ENCODE data around the gene KLHL18.
A peak's percentile ranks its signal among the peaks of the same experiment; 100 is the strongest.
"Not testable (repeated sequence)": the region's sequence is repeated elsewhere in the genome, so short reads cannot be mapped to it uniquely, and the experiment has no call there.

The KLHL18 gene

GRCh38 chr3:47274652-47275051, 8.1 kb upstream of the KLHL18 start:
- no peak for DNase-seq (ENCODE audit: low read depth)

DNA sequence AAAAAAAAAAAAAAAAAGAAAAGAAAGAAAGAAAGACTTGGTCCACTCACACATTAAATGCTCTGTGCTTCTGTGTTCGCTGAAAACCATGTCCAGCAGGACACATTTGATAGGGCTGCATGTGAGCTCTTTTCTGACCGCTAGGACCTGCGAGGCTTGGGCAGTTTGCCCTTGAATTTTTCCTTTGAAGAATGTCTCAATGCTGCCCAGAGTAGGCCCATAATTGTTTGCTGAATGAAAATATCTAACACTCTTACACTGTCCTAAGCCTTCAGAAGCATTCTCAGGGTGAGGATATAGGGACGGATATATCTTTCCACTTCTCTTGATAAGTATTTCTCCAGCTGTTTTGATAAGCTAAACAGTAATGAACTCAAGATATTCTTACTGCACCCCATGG, 6.2 kb upstream of the KLHL18 start:
- DNase-seq (ENCODE audit: low read depth) = no peak

- no peak for DNase-seq (ENCODE audit: low read depth)
These were observed 2.2 kb upstream of the KLHL18 start for GRCh38 chr3:47280519-47280918.

DNA sequence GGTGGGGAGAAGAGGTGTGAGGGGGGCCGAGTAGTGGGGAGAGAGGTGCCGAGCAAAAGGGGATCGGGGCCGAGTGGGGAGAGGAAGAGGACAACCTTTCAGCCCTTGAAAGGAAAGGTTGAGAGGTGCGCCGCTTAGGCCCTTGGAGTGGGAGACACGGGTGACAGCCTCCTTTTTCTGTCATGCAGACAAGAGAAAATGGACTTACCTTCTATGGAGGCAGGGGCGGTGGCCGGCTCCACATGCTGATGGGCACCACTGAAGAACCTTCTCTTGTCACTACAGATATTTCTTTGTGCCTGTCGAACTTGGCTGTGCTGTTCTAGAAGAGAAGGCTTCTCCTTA, 421 bp downstream of the KLHL18 start:
- no peak for DNase-seq (ENCODE audit: low read depth)

DNA sequence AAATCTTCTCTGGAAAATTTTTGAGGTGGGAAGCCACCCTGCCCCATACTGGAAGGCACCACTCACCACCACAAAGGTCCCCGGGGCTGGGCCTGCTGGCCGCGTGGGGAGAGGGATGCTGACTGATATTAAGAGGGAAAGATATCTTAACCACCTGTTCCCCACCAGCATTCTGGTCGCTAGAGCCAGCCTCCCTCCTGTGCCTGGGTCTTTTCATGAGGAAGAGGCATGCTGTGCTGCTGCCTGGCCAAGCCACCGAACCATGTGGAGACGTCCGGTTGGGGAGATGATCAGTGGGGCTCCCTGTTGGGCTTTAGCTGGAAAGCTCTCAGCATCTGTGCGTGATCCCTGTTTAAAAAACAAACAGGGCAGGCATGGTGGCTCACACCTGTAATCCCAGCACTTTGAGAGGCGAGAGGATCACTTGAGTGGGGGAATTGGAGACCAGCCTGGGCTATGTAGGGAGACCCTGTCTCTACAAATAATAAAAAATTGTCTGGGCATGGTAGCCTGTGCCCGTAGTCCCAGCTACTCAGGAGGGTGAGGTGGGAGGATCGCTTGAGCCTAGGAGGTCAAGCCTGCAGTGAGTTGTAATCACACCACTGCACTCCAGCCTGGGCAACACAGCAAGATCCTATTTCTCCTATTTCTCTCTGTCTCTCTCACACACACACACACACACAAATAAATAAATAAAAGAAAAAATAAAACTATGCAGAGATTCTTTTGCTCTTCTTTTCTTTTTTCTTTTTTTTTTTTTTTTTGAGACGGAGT, 1.0 kb downstream of the KLHL18 start:
- peak; percentile 10 for DNase-seq (ENCODE audit: low read depth)

DNA sequence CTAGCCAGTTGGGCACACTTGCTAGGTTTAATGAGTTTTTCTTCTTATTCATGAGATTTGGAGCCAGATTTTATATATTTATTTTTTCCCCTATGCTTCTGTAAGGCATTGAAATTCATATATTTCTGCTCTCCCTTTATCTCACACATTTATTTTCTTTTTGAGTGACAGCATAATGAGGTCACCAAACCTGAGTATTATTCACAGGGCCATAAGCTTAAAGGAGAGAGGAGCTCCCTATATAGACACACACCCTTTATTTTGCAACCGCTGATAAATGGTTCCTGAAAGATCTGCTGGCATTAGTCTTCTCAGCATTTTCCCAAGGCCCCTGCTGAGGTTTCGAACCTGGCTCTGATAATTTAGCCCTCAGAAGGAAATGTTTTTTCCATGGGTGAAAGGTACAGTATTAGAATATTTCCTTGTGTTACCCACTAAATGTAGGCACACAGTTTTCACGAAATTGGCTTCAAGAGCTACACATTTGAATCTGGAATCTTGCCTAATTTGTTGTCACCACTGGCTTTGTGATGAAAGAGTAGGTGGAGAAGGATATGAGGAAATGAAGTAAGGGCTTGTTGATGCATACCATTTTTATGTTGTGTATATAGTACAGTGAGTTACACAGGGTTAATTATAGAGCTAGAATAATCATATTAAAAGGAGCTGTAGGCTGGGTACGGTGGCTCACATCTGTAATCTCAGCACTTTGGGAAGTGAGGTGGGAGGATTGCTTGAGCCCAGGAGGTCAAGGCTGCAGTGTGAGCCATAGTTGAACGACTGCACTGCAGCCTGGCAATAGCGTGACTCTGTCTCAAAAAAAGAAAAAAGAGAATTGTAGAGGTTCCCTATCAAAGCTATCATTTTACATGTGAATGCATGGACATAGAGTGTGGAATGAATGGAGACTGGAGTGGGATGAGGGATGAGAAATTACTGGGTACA, 6.5 kb downstream of the KLHL18 start:
- DNase-seq (ENCODE audit: low read depth) = no peak

DNA sequence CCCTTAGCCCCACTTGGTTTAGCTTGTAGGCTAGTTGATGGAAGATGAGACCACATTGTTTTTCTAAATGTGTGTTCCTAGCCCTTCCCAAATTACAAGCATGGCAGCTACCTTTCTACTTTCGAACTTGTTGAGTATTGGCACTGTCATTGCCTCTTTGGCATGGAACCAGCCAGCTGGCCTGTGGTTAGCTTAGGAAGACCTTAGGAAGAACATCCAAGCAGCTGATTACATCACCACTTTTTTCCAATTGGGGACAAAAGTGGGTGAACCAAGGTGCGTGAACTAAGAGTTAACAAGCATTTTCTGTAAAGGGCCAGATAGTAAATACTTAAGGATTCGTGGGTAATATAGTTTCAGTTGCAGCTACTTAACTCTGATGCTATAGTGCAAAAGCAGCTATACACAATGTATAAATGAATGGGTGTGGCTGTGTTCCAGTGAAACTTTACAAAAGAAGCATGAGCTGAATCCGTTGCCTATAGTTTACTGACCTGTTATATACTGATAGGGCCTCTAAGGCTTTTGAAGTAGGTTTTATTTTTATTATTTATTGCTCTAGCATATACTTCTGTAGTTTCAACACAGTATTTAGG, 8.5 kb downstream of the KLHL18 start:
- no peak for DNase-seq (ENCODE audit: low read depth)

DNA sequence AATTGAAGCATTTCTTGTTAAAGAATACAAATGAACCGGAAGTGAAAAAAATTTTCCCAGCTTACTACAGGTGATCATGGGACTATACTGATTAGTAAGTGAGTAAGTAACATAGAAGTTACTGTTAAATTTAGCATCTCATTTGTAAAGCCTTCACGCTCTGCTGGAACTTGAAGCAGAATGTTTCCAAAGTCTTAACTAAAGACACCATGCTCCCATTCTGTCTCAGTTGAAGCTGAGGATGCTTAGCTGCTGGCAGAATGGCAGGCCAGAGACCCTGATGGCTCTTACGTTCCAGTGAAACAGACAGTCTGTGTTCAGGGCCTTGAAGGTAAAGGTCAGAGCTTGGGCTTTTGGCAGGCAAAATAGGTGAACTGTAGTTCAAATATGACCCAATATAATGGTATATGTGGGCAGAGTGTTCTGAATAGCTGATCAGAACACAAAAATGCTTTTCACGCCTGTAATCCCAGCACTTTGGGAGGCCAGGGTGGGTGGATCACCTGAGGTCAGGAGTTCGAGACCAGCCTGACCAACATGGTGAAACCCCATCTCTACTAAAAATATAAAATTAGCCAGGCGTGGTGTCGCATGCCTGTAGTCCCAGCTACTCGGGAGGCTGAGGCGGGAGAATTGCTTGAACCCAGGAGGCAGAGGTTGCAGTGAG, 9.1 kb downstream of the KLHL18 start:
- DNase-seq (ENCODE audit: low read depth) = not testable (repeated sequence)

DNA sequence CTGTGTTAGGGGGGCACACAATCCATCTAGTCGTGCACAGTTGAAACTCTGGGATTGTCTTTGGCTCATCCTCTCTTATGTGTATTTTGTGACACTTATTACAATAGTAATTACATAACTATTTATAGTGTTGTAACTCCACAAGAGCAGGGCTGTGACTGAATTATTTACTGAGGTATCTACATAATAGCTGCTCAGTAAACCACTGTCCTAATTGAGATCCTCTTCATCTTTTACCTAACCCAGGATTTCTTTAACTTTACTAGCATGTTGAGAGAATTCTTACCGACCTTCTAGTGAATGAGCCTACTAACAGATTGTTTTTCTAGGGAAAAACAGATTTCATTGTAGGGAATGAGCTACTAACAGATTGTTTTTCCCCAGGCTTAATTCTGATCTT, 11.1 kb downstream of the KLHL18 start:
- no peak for DNase-seq (ENCODE audit: low read depth)

GRCh38 chr3:47294392-47294791, 11.6 kb downstream of the KLHL18 start:
- DNase-seq (ENCODE audit: low read depth) = no peak

- no peak for DNase-seq (ENCODE audit: low read depth)
These were observed 12.6 kb downstream of the KLHL18 start for GRCh38 chr3:47295322-47295721.

DNA sequence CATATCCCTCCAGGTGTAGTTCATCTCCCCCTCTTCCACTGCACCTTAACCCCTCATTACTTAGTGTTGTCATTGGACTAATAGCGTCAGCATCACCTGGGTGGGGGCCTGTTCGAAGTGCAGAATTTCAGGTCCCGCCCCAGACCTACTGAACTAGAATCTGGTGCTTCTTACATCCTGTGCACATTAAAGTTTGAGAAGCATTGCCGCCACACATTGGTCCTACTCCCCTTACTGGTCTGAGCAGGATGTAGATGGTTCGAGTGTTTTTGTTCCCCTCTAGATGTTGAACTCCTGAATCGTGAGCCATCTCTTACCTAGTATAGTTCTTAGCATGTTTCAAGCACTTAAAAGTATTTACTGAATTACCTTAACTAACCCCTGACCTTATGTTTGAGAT, 13.2 kb downstream of the KLHL18 start:
- DNase-seq (ENCODE audit: low read depth) = no peak

DNA sequence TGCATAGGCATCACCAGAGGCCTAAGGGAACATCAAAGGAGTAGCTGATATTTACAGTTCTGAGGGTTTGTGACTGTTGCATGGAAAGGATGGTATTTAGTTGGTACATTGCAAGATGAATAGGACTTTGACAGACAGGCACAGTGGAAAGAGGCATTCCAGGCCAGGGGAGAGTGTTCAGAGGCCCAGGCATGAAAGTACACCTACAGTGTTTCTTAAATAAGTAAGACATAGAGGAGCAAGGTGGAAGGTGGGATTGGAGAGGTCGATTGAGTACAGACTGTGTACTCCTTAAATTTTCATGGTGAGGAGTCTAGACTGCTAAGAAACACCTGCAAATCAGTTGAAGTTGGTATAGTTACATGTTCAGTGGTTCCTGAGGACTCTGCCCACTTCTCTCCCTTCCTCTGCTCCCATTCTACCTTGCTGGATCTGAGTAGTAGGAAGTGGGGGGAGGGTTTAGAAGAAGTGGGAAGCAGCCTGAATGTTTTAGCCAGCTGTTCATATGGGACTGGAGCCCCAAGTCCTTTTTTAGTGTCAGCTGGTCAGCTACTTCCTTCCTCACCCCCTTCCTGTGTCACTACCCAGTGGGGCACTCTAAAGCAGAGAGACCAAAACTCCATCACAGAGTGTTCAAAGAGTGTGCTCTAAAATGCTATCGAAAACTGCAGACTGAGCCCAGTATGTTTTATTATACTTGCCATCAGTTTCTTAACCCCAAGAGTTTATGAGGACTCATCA, 14.0 kb downstream of the KLHL18 start:
- DNase-seq (ENCODE audit: low read depth) = no peak

DNA sequence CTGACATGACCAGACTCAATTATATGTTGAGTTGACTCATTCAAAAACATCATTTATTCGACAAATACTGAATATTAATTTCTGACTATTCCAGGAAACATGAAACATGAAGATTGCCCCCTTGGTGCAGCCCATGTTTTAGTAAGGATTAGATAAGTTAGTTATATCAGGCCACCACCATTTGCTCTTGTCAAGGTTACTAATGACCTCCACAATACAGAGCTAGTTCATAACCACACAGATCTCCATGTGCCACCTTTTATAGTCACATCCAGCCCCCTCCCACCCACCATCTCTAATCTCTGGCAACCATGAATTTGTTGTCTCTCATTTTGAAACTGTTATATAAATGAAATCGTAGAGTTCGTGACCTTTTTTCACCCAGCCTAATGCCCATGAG, 15.7 kb downstream of the KLHL18 start:
- DNase-seq (ENCODE audit: low read depth) = no peak

DNA sequence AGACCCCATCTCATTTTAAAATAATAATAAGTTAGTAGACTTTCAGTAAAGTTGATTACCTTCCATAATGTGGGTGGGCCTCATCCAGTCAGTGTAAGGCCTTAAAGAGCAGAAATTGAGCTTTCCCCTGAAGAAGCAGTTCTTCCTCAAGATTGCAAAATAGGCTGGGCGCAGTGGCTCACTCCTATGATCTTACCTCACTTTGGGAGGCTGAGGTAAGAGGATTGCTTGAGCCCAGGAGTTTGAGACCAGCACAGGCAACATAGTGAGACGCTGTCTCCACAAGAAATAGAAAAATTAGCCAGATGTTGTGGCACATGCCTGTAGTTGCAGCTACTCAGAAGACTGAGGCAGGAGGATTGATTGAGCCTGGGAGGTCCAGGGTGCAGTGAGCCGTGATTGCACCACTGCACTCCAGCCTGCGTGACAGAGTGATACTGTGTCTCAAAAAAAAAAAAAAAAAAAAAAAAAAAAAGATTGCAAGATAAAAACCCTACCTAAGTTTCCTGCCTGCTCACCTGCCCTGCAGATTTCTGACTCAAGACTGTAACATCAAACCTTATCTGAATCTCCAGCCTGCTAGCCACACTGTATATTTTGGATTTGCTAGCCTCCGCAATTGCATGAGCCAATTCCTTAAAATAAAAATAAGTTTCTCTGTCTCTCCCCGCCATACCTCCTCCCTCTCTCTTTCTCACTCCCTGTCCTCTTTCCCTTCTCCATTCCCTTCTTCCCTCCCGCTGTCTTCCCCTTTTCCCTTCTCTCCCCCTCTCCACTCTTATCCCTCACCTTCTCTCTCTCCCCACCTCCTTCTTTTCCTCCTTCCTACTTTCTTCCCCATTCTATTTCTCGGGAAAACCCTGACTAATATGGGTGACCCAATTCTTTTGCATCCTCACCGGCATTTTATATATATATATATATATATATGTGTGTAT, 16.9 kb downstream of the KLHL18 start:
- DNase-seq (ENCODE audit: low read depth) = no peak

- no peak for DNase-seq (ENCODE audit: low read depth)
These were observed 18.7 kb downstream of the KLHL18 start for GRCh38 chr3:47301456-47301855.

DNA sequence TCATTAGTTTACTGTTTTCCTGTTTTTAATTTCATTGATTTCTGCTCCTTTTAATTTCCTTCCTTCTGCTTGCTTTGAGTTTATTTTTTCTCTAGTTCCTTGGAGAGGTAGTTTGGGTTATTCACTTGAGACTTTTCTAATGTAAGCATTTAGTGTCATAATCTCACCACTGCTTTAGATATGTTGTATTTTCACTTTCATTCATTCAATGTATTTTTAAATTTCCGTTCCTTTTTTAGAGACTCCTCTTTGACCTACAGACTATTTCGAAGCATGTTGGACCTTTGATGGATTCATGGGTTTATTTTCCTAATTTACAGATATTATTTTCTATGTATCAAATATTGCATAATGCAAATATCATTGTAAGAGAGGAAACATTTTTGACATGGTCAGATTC, 23.3 kb downstream of the KLHL18 start:
- DNase-seq (ENCODE audit: low read depth) = no peak

DNA sequence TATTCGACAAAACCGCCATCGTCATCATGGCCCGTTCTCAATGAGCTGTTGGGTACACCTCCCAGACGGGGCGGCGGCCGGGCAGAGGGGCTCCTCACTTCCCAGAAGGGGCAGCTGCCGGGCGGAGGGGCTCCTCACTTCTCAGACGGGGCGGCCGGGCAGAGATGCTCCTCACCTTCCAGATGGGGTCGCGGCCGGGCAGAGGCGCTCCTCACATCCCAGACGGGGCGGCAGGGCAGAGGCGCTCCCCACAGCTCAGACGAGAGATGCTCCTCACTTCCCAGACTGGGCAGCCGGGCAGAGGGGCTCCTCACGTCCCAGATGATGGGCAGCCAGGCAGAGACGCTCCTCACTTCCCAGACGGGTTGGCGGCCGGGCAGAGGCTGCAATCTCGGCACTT, 26.5 kb downstream of the KLHL18 start:
- DNase-seq (ENCODE audit: low read depth) = not testable (repeated sequence)

GRCh38 chr3:47310391-47310790, 27.6 kb downstream of the KLHL18 start:
- no peak for DNase-seq (ENCODE audit: low read depth)

DNA sequence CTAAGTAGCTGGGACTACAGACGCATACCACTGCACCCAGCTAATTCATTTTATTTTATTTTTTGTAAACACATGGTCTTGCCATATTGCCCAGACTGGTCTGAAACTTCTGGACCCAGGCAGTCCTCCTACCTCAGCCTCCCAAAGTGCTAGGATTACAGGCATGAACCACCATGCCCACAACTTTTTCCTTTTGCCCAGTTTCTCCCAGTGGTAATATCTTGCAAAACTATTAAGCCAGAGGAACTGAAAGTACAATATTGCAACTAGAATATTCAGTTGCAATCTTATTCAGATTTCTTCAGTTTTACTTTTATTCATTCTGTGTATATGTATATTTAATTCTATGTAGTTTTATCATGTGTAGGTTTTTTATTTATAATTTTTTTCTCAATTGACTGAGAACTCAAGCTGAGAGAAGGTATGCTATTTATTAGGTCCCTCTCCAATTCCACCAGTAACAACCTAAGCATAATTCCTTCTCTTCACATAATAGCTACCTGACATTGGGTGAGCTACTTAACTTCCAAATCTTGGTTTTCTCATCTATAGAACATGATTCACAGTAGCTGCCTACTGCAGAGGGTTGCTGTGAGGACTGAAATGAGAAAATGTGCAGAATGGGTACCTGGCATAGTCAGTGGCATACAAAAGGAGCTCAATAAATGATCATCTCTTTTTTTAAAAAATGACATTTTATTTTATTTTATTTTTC, 30.8 kb downstream of the KLHL18 start:
- no peak for DNase-seq (ENCODE audit: low read depth)

Measured in stimulated activated CD8-positive, alpha-beta memory T cell treated with anti-CD3 and anti-CD28 coated beads, Interleukin-4, amount 100 ng/mL, for 24 hours (primary cell).